22Rv1 (cell line): ENCODE results near the gene FOXA3.

Experiments used
- H3K27ac ChIP-seq: fragments of 450-650 bp; 2 replicates; pipeline ENCODE4 v1.5.1; 2017
- CTCF ChIP-seq: fragments of 450-650 bp; IDR thresholded peaks from 2 replicates; pipeline ENCODE4 v1.5.1; 2017; ENCODE audit warnings: mild to moderate bottlenecking
- ZFX ChIP-seq: fragments of 450-650 bp; IDR thresholded peaks from 2 replicates; pipeline ENCODE4 v1.6.1; 2017; ENCODE audit warnings: antibody characterized with exemption, borderline replicate concordance

The FOXA3 gene

GRCh38 chr19:45876161-45876410, 12.0 kb downstream of the FOXA3 start:
- H3K27ac ChIP-seq = no peak overlapping the region

DNA sequence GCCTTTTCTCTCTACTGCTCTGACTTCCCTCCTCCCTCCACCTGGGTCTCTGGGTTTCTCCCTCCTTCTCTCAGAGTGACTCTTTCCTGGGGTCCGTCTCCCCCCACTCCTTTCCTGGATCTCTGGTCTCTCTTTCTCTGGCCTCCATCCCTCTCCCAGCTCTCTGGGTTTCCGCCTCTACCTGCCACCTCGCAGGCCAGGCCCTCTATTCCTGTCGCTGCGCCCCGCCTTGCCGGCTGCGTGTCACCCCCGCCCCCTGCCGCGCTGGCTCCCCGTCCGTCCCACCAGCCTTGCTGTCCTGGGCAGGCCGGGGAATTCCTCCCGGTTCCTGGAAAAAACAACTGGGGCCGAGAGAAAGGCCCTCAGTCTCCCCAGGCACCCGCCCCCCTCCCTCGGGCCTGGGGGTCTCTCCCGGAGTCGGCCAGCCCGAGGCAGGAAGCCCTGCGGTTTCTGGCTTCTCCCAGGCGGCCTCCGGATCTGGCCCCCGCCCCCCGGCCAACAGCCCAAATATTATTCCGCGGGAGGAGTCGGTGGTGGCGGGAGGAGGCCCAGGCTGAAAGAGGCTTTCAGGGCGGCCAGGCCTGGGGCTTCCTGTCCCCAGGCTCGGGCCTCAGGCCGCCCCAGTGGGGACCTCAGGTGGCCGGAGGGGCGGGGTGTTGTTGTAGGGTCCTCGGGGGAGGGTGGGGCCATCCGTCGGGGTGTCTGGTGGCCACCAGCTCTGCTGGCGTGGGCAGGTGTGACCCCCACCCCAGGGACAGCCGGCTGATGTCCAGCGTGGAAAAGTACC, 12.5 kb downstream of the FOXA3 start:
- H3K27ac ChIP-seq = no peak overlapping the region
- TF ChIP-seq CTCF = no peak
- no peak for TF ChIP-seq ZFX

More at GRCh38 chr19:45876161-45876410, 12.0 kb downstream of the FOXA3 start:
- TF ChIP-seq CTCF (no peak), ZFX (no peak)

- H3K27ac ChIP-seq = peak overlapping the region; percentile 87
- TF ChIP-seq CTCF = no peak
- TF ChIP-seq ZFX = no peak
These were observed 14.1 kb downstream of the FOXA3 start for GRCh38 chr19:45878043-45878794.

- H3K27ac ChIP-seq = peak overlapping the region; percentile 87
- no peak for TF ChIP-seq CTCF
- TF ChIP-seq ZFX = no peak
These were observed 14.9 kb downstream of the FOXA3 start for GRCh38 chr19:45879055-45879454.

DNA sequence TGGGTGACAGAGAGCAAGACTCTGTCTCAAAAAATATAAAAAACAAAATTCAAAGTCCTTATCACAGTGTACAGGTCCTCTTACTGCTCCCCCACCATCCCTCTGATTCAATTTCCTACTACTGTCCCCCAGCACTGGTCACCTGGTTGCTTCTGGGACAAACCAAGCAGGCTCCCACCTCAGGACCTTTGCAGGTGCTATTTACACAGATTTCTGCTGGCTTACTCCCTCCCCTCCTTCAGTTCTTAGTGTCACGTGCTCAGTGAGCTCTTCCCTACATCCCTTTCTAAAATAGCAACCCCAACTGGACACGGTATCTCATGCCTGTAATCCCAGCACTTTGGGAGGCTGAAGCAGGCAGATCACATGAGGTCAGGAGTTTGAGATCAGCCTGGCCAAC, 15.8 kb downstream of the FOXA3 start:
- H3K27ac ChIP-seq = peak overlapping the region; percentile 87
- TF ChIP-seq CTCF (no peak), ZFX (no peak)

DNA sequence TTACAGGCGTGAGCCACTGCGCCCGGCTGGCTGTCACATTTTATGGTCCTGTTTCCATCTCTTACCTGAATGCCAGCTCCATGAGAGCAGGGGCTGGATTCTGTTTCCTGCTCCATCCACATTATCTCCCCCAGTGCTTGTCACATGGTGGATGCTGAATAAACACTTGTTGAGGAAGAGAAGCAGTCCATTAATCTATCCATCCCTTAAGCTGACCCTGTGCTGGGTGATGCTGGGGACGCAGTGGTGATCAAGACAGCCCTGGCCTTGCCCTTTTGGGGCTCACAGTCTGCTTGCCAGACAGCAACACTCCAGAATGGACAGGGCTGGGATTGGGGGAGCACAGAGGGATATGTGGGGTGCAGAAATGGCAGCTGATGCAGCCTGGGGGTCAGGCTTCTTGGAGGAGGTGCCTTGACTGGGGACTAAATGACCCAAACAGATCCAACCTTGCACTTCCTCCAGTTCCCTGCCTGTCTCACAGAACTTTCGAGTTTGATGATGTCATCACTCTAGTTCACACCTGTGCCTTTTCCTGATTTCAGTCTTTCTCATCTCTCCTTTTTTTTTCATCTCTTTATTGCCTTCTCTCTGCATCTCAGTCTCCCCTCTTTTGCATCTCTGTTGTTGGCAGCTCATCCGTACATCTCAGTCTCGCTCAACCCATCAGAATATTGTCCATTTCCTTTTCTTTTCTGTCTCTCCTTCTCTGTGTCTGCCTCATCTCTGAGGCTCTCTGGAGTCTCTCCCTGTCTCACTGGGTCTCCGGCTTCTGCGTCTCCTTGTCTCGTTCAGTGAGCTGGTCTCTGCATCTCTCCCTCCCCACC, 17.2 kb downstream of the FOXA3 start:
- TF ChIP-seq ZFX (no peak), CTCF (no peak)
- H3K27ac ChIP-seq = peak overlapping the region; percentile 100
